HepG2 (cell line): ENCODE measurements around the gene SBK2. TPM values are rescaled to one million over a fixed set of nuclear protein-coding genes. Genes with fewer than 3 reads are reported as not detected.

Experiments
- HHEX ChIP-seq: IDR thresholded peaks from 2 replicates; pipeline ENCODE4 v1.6.1; 2016; ENCODE audit warnings: control low read depth
- KDM2A ChIP-seq: sonication (generic); formaldehyde crosslinking; IDR thresholded peaks from 2 replicates; pipeline ENCODE4 v1.4.0; 2020; ENCODE audit warnings: low read depth, missing genetic modification reagents, borderline replicate concordance
- KLF12 ChIP-seq: sonication (generic); formaldehyde crosslinking; IDR thresholded peaks from 2 replicates; pipeline ENCODE4 v1.4.0; 2020; ENCODE audit warnings: missing genetic modification reagents, borderline replicate concordance
- MIER3 ChIP-seq: IDR thresholded peaks from 2 replicates; pipeline ENCODE4 v1.6.1; 2016; ENCODE audit warnings: missing compliant biosample characterization, borderline replicate concordance
- NR2C2 ChIP-seq: sonication (generic); formaldehyde crosslinking; IDR thresholded peaks from 2 replicates; pipeline ENCODE4 v1.4.0; 2020; ENCODE audit warnings: missing genetic modification reagents, mild to moderate bottlenecking, moderate library complexity, borderline replicate concordance
- REPIN1 ChIP-seq: sonication (generic); formaldehyde crosslinking; IDR thresholded peaks from 2 replicates; pipeline ENCODE4 v1.8.0; 2022; ENCODE audit warnings: missing genetic modification reagents, low read depth, mild to moderate bottlenecking, borderline replicate concordance
- ZFX ChIP-seq: sonication (generic); formaldehyde crosslinking; IDR thresholded peaks from 2 replicates; pipeline ENCODE4 v1.4.0; 2020; ENCODE audit warnings: mild to moderate bottlenecking, low read depth, missing genetic modification reagents, moderate library complexity
- ZNF430 ChIP-seq: sonication (generic); formaldehyde crosslinking; IDR thresholded peaks from 2 replicates; pipeline ENCODE4 v1.9.0; 2021; ENCODE audit warnings: mild to moderate bottlenecking, missing genetic modification reagents
- ZNF546 ChIP-seq: sonication (generic); formaldehyde crosslinking; conservative IDR thresholded peaks from 2 replicates; pipeline ENCODE4 v1.8.1; 2023; ENCODE audit warnings: mild to moderate bottlenecking, missing genetic modification reagents
- ZNF605 ChIP-seq: sonication (generic); formaldehyde crosslinking; IDR thresholded peaks from 2 replicates; pipeline ENCODE4 v1.8.0; 2022; ENCODE audit warnings: mild to moderate bottlenecking, missing genetic modification reagents
- ZNF746 ChIP-seq: sonication (generic); formaldehyde crosslinking; IDR thresholded peaks from 2 replicates; pipeline ENCODE4 v1.8.0; 2022; ENCODE audit warnings: mild to moderate bottlenecking, missing genetic modification reagents
- polyA plus RNA-seq, 8 experiments: library from polyadenylated mRNA; depleted of rRNA in 3 of 8; stranded (reverse) in 7 of 8; unstranded in 1 of 8; fragments of >200 nt; fragmentation: Illumina TruSeq in 4 of 8; extraction: Trizol in 4 of 8; gene quantifications; 2 replicates each; pipeline versions ENCODE4 v1.2.1 to v1.2.3, GENCODE V29; 2011 to 2016; ENCODE audit warnings: low read depth in 4 of 8, missing spikeins in 1 of 8, mixed read lengths in 1 of 8; ENCODE audit not compliant: insufficient read depth in 1 of 8
- total RNA-seq, 5 experiments: library from RNA; depleted of rRNA; stranded (reverse); fragments of >200 nt; fragmentation: Illumina TruSeq; extraction: Trizol; gene quantifications; 2 replicates each; pipeline ENCODE4 v1.2.3, GENCODE V29; 2016; ENCODE audit warnings: low read depth in 1 of 5
- TF ChIP-seq, protein P1 (sequence below): IDR thresholded peaks from 2 replicates; pipeline ENCODE4 v1.6.1; 2012; ENCODE audit warnings: inconsistent platforms
- TF ChIP-seq, protein P2 (sequence below): sonication (generic); formaldehyde crosslinking; IDR thresholded peaks from 2 replicates; pipeline ENCODE4 v1.4.0; 2020; ENCODE audit warnings: mild to moderate bottlenecking, missing genetic modification reagents, borderline replicate concordance
- TF ChIP-seq, protein P3 (sequence below): sonication (generic); formaldehyde crosslinking; IDR thresholded peaks from 2 replicates; pipeline ENCODE4 v1.4.0; 2020; ENCODE audit warnings: mild to moderate bottlenecking, missing genetic modification reagents
- TF ChIP-seq, protein P4 (sequence below): sonication (generic); formaldehyde crosslinking; IDR thresholded peaks from 2 replicates; pipeline ENCODE4 v1.8.1; 2023; ENCODE audit warnings: mild to moderate bottlenecking, inconsistent platforms, moderate library complexity, missing genetic modification reagents, borderline replicate concordance
- TF ChIP-seq, protein P5 (sequence below): IDR thresholded peaks from 2 replicates; pipeline ENCODE4 v1.4.0; 2020; ENCODE audit warnings: mild to moderate bottlenecking, missing genetic modification reagents

Gene SBK2
- total and polyA plus RNA-seq, 2 of the 13 experiments (the other 11 are each of a cell fraction or from before 2014, with no cell fraction given): 0.24 TPM; not detected in 1

DNA sequence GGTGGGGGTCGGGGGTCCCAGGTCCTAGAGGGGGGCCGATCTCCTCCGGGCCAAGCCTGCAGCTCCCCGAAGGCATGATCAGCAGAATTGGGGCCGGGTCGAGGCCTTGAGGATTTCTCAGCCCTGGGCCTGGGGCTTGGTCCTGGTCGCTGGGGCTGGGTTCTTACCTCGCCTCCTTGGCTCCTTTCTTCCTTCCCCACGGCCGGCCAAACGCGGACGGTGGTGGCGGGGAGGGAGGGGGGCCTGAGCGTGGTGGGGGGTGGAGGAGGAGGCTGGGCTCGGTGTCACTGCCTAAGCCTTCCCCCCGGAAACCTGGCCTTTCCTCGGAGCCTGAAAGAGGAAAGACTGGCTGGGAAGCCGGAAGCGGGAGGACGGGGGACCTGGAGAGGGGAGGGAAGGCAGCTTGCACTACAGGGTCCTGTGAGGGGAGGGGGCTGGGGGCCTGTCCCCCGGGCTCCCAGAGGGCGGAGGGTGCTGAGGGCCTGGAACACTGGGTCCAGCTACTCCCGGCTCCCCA is 43.8 kb upstream of the SBK2 start, which contains the start of gene ZNF579 (continued):
- TF ChIP-seq KDM2A (CRISPR knock-in tag) (peak; percentile 73; the same call in 1 of the 2 replicates), ZNF605 (peak; percentile 87), ZFX (CRISPR knock-in tag) (peak; percentile 79), ZNF430 (CRISPR knock-in tag) (peak; percentile 70), NR2C2 (peak; percentile 68; the same call in 1 of the 2 replicates), MIER3 (peak; percentile 56; the same call in 1 of the 2 replicates), ZNF746 (CRISPR knock-in tag) (peak; percentile 70), HHEX (no peak), KLF12 (CRISPR knock-in tag) (0 out of 2 replicates have a peak, but pooled peaks have one; percentile 15), ZNF546 (CRISPR knock-in tag) (peak; percentile 4; the same call in 1 of the 2 replicates), REPIN1 (CRISPR knock-in tag) (0 out of 2 replicates have a peak, but pooled peaks have one; percentile 45)
- TF ChIP-seq, protein P1, sequence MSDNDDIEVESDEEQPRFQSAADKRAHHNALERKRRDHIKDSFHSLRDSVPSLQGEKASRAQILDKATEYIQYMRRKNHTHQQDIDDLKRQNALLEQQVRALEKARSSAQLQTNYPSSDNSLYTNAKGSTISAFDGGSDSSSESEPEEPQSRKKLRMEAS: peak; percentile 73
- TF ChIP-seq, protein P2, sequence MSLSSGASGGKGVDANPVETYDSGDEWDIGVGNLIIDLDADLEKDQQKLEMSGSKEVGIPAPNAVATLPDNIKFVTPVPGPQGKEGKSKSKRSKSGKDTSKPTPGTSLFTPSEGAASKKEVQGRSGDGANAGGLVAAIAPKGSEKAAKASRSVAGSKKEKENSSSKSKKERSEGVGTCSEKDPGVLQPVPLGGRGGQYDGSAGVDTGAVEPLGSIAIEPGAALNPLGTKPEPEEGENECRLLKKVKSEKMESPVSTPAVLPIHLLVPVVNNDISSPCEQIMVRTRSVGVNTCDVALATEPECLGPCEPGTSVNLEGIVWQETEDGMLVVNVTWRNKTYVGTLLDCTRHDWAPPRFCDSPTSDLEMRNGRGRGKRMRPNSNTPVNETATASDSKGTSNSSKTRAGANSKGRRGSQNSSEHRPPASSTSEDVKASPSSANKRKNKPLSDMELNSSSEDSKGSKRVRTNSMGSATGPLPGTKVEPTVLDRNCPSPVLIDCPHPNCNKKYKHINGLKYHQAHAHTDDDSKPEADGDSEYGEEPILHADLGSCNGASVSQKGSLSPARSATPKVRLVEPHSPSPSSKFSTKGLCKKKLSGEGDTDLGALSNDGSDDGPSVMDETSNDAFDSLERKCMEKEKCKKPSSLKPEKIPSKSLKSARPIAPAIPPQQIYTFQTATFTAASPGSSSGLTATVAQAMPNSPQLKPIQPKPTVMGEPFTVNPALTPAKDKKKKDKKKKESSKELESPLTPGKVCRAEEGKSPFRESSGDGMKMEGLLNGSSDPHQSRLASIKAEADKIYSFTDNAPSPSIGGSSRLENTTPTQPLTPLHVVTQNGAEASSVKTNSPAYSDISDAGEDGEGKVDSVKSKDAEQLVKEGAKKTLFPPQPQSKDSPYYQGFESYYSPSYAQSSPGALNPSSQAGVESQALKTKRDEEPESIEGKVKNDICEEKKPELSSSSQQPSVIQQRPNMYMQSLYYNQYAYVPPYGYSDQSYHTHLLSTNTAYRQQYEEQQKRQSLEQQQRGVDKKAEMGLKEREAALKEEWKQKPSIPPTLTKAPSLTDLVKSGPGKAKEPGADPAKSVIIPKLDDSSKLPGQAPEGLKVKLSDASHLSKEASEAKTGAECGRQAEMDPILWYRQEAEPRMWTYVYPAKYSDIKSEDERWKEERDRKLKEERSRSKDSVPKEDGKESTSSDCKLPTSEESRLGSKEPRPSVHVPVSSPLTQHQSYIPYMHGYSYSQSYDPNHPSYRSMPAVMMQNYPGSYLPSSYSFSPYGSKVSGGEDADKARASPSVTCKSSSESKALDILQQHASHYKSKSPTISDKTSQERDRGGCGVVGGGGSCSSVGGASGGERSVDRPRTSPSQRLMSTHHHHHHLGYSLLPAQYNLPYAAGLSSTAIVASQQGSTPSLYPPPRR (CRISPR knock-in tag): 0 out of 2 replicates have a peak, but pooled peaks have one; percentile 44
- TF ChIP-seq, protein P3, sequence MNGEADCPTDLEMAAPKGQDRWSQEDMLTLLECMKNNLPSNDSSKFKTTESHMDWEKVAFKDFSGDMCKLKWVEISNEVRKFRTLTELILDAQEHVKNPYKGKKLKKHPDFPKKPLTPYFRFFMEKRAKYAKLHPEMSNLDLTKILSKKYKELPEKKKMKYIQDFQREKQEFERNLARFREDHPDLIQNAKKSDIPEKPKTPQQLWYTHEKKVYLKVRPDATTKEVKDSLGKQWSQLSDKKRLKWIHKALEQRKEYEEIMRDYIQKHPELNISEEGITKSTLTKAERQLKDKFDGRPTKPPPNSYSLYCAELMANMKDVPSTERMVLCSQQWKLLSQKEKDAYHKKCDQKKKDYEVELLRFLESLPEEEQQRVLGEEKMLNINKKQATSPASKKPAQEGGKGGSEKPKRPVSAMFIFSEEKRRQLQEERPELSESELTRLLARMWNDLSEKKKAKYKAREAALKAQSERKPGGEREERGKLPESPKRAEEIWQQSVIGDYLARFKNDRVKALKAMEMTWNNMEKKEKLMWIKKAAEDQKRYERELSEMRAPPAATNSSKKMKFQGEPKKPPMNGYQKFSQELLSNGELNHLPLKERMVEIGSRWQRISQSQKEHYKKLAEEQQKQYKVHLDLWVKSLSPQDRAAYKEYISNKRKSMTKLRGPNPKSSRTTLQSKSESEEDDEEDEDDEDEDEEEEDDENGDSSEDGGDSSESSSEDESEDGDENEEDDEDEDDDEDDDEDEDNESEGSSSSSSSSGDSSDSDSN: peak; percentile 92
- TF ChIP-seq, protein P4, sequence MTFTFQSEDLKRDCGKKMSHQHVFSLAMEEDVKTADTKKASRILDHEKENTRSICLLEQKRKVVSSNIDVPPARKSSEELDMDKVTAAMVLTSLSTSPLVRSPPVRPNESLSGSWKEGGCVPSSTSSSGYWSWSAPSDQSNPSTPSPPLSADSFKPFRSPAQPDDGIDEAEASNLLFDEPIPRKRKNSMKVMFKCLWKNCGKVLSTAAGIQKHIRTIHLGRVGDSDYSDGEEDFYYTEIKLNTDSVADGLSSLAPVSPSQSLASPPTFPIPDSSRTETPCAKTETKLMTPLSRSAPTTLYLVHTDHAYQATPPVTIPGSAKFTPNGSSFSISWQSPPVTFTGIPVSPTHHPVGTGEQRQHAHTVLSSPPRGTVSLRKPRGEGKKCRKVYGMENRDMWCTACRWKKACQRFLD: peak; percentile 42; the same call in 1 of the 2 replicates
- TF ChIP-seq, protein P5, sequence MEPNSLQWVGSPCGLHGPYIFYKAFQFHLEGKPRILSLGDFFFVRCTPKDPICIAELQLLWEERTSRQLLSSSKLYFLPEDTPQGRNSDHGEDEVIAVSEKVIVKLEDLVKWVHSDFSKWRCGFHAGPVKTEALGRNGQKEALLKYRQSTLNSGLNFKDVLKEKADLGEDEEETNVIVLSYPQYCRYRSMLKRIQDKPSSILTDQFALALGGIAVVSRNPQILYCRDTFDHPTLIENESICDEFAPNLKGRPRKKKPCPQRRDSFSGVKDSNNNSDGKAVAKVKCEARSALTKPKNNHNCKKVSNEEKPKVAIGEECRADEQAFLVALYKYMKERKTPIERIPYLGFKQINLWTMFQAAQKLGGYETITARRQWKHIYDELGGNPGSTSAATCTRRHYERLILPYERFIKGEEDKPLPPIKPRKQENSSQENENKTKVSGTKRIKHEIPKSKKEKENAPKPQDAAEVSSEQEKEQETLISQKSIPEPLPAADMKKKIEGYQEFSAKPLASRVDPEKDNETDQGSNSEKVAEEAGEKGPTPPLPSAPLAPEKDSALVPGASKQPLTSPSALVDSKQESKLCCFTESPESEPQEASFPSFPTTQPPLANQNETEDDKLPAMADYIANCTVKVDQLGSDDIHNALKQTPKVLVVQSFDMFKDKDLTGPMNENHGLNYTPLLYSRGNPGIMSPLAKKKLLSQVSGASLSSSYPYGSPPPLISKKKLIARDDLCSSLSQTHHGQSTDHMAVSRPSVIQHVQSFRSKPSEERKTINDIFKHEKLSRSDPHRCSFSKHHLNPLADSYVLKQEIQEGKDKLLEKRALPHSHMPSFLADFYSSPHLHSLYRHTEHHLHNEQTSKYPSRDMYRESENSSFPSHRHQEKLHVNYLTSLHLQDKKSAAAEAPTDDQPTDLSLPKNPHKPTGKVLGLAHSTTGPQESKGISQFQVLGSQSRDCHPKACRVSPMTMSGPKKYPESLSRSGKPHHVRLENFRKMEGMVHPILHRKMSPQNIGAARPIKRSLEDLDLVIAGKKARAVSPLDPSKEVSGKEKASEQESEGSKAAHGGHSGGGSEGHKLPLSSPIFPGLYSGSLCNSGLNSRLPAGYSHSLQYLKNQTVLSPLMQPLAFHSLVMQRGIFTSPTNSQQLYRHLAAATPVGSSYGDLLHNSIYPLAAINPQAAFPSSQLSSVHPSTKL: peak; percentile 24; the same call in 1 of the 2 replicates
